OCI-LY7 (cell line): ENCODE measurements around the gene DMD.

Source experiments
- CTCF ChIP-seq: fragments of 200-600 bp; sonication (generic); conservative IDR thresholded peaks from 2 replicates; pipeline ENCODE4 v1.5.1; 2014; ENCODE audit warnings: mild to moderate bottlenecking, antibody characterized with exemption, low read length, moderate library complexity, mixed read lengths
- EZH2phosphoT487 ChIP-seq: fragments of 200-600 bp; sonication (generic); IDR thresholded peaks from 2 replicates; pipeline ENCODE4 v1.6.1; 2018; ENCODE audit warnings: low read depth, borderline replicate concordance, mild to moderate bottlenecking, mixed run types, antibody characterized with exemption, low read length, moderate library complexity, mixed read lengths

- no peak for TF ChIP-seq CTCF
- TF ChIP-seq EZH2phosphoT487: no peak
These were observed 1822.4 kb downstream of the DMD start for GRCh38 chrX:31388946-31389345.
